GM21360 (cell line): ENCODE data around the gene SLC52A3.
"Not testable (repeated sequence)": the region's sequence is repeated elsewhere in the genome, so short reads cannot be mapped to it uniquely, and the experiment has no call there.

ENCODE experiments used
- ATAC-seq: cut with Tn5 transposase; IDR thresholded peaks from one replicate; pipeline ENCODE4 v1.9.1; 2021; ENCODE audit warnings: mild to moderate bottlenecking, moderate library complexity; ENCODE audit not compliant: unreplicated experiment

The SLC52A3 gene

DNA sequence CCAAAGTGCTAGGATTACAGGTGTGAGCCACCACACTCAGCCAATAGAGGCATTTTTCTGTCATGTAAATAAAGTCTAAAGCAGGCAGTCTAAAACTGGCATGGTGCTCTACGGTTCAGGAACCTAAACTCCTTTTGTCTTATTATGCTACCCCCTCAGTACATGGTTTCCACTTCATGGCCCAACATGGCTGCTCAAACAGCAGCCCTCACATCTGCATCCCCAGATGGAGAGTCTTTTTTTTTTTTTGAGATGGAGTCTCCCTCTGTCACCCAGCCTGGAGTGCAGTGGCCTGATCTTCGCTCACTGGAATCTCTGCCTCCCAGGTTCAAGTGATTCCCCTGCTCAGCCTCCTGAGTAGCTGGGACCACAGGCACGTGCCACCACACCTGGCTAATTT lies 38.3 kb downstream of the SLC52A3 start:
- ATAC-seq, result no peak

- no peak for ATAC-seq
Measured at GRCh38 chr20:728256-728944, 39.9 kb downstream of the SLC52A3 start.

- no peak for ATAC-seq
Measured at GRCh38 chr20:726160-726559, 42.1 kb downstream of the SLC52A3 start.

- ATAC-seq, result no peak
Measured at GRCh38 chr20:725491-725890, 42.8 kb downstream of the SLC52A3 start.

- not testable (repeated sequence) for ATAC-seq
Measured at GRCh38 chr20:724797-725196, 43.5 kb downstream of the SLC52A3 start.

DNA sequence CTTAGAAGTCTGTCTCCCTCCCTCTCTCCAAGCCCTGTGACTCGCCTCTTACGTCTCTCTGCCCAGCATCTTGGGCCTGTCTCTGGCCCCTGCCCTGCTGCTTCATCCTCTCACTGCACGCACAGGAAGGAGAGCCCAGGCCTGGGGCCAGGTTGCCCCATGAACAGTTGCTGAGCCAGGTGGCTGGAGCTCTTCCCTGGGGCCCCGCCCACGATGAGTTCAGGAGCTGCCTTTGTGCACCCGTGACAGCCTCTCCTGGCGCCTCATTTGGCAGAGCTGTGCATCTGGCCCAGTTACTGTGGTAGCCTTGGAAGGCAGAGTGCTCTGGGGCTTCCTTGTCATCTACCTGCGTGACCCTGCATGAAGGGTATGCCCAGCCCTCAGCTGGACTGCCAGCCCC lies 44.5 kb downstream of the SLC52A3 start:
- no peak for ATAC-seq

DNA sequence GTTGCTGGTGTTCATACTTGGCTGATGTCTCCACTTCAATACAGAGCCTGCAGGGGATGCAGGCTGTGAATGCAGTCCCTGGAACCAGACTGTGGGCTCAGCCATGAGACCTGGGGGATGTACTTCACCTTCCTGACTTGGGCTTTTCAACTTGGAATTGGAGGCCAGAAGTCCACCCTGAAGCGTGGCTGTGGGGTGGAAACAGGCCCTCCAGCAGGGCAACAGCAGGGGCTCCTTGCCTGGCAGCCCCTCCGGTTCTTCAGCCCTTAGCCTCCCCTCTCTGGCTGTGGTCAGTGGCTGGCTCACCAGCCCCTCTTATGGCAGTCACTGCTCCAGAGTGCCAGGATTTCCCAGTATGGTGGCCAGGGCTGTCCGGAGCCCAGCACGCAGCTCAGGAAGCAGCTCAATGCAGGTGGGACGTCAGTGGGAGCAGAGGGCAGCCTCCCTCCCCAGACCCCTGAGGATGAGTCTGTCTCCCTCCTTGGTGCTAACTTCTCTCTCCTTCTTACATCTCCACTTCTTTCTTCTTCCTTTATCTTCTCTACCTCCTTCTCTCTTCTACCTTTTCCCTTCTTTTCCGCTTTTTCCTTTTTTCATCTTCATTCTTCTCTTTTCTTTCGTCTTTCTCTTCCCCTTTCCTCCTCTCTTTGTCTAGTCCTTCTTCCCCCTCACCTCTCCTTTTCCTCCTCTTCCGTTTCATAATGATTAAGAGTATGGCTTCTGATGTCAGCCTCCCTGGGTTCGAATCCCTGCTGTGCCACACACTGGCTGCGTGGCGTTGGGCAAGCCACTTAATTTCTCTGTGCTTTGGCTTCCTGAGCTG lies 45.3 kb downstream of the SLC52A3 start:
- no peak for ATAC-seq

GRCh38 chr20:721876-722275 lies 46.4 kb downstream of the SLC52A3 start:
- no peak for ATAC-seq

- ATAC-seq, result no peak
Measured at GRCh38 chr20:719816-720215, 48.5 kb downstream of the SLC52A3 start.

- ATAC-seq, result no peak
Measured at GRCh38 chr20:719068-719467, 49.2 kb downstream of the SLC52A3 start.

- ATAC-seq, result no peak
Measured at GRCh38 chr20:717832-718231, 50.5 kb downstream of the SLC52A3 start.

- no peak for ATAC-seq
Measured at GRCh38 chr20:717271-717670, 51.0 kb downstream of the SLC52A3 start.

DNA sequence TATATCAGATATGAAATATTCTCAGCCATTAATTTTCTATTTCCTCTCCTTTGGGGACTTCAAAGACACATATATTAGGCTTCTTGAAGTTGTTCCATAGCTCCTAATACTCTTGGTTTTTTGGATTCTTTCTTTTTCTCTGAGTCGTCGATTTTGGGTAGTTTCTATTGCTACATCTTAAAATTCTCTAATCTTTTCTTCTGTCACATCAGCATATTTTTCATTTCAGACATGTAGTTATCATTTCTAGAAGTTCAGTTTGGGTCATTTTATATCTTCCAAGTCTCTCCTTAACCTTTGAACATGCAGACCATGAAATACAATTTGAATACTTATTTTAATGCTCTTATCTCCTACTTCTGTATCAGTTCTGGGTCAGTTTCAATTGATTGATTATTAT lies 53.8 kb downstream of the SLC52A3 start:
- no peak for ATAC-seq

- no peak for ATAC-seq
Measured at GRCh38 chr20:711576-711975, 56.7 kb downstream of the SLC52A3 start.

- no peak for ATAC-seq
Measured at GRCh38 chr20:710780-711450, 57.4 kb downstream of the SLC52A3 start.
